SU-DHL-6 (cell line): ENCODE results near the gene NR1I3.

Source experiments
- CTCF ChIP-seq: fragments of 200-600 bp; sonication (generic); IDR thresholded peaks from one replicate; pipeline ENCODE4 v1.5.1; 2017; ENCODE audit warnings: antibody characterized with exemption, mild to moderate bottlenecking, low read length, moderate library complexity; ENCODE audit not compliant: insufficient read depth, poor library complexity, severe bottlenecking
- EZH2phosphoT487 ChIP-seq: fragments of 200-600 bp; sonication (generic), shearing (Covaris generic); conservative IDR thresholded peaks from 2 replicates; pipeline ENCODE4 v1.6.1; 2018; ENCODE audit warnings: mild to moderate bottlenecking, antibody characterized with exemption, low read length, moderate library complexity, mixed read lengths

- no peak for TF ChIP-seq CTCF
- no peak for TF ChIP-seq EZH2phosphoT487
Observed at GRCh38 chr1:161287482-161288054, 49.6 kb upstream of the NR1I3 start.
